ENCODE measurements around the gene DPF1.
"Not testable (repeated sequence)": the region's sequence is repeated elsewhere in the genome, so short reads cannot be mapped to it uniquely, and the experiment has no call there.

DPF1 gene

GRCh38 chr19:38265921-38266429 is 42.0 kb upstream of the DPF1 start:
- no peak overlapping the region for H3K4me3 ChIP-seq (ENCODE audit: low read depth, low read length)
- TF ChIP-seq, protein P1, sequence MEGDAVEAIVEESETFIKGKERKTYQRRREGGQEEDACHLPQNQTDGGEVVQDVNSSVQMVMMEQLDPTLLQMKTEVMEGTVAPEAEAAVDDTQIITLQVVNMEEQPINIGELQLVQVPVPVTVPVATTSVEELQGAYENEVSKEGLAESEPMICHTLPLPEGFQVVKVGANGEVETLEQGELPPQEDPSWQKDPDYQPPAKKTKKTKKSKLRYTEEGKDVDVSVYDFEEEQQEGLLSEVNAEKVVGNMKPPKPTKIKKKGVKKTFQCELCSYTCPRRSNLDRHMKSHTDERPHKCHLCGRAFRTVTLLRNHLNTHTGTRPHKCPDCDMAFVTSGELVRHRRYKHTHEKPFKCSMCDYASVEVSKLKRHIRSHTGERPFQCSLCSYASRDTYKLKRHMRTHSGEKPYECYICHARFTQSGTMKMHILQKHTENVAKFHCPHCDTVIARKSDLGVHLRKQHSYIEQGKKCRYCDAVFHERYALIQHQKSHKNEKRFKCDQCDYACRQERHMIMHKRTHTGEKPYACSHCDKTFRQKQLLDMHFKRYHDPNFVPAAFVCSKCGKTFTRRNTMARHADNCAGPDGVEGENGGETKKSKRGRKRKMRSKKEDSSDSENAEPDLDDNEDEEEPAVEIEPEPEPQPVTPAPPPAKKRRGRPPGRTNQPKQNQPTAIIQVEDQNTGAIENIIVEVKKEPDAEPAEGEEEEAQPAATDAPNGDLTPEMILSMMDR (IDR thresholded peaks at IDR 0.05; ENCODE audit: low read depth, low read length): no peak

GRCh38 chr19:38265213-38265861 is 41.3 kb upstream of the DPF1 start:
- TF ChIP-seq, protein P1 (IDR thresholded peaks at IDR 0.05; ENCODE audit: low read depth, low read length): no peak
- no peak overlapping the region for H3K4me3 ChIP-seq (ENCODE audit: low read depth, low read length)

GRCh38 chr19:38264486-38265212 is 40.6 kb upstream of the DPF1 start, which contains the start of gene SPINT2:
Gene SPINT2 (plus strand): TSS chr19:38264573. CDS start chr19:38264893, 320 bp downstream.
- peak within 1 kb of the TSS; percentile 30 for H3K4me3 ChIP-seq (ENCODE audit: low read depth, low read length)
- TF ChIP-seq, protein P1 (IDR thresholded peaks at IDR 0.05; ENCODE audit: low read depth, low read length): no peak

GRCh38 chr19:38263689-38264485 is 39.9 kb upstream of the DPF1 start:
- TF ChIP-seq, protein P1 (IDR thresholded peaks at IDR 0.05; ENCODE audit: low read depth, low read length): no peak
- peak overlapping the region; percentile 30; the same call in 1 of the 2 replicates for H3K4me3 ChIP-seq (ENCODE audit: low read depth, low read length)

DNA sequence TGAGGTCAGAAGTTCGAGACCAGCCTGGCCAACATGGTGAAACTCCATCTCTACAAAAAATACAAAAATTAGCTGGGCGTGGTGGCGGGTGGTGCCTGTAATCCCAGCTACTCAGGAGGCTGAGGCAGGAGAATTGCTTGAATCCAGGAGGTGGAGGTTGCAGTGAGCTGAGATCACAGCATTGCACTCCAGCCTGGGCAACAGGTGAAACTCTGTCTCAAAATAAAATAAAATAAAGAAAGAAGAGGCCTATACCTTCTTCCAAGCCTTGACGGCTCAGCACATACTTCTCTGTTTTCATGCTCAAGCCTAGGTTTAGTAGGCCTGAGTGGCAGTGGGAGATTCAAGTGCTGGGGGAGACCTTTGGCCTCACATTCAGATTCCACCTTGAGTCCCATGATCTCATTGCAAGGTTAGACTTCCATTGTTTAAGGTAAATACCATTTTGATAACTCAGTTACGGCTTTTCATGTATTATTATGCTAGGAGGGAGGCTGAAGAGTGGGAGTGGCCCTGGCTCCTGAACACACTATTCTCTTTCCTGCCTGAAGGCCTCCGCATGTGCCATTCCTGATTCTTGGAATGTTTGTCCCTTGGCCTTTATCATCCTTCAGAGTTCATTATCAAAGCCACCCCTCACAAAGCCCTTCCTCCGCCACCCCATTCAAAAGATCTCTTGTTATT is 38.7 kb upstream of the DPF1 start:
- no peak overlapping the region for H3K4me3 ChIP-seq (ENCODE audit: low read depth, low read length)
- TF ChIP-seq, protein P1 (IDR thresholded peaks at IDR 0.05; ENCODE audit: low read depth, low read length): no peak

DNA sequence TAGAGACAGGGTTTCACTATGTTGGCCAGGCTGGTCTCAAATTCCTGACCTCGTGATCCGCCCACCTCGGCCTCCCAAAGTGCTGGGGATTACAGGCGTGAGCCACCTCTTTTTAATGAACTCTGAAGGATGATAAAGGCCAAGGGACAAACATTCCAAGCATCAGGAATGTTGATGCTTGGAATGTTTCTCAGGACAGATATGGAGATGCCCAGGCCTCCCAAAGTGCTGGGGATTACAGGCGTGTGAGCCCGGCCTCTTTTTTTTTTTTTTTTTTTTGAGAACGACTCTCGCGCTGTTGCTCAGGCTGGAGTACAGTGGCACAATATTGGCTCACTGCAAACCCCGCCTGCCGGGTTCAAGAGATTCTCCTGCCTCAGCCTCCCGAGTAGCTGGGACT is 37.9 kb upstream of the DPF1 start:
- H3K4me3 ChIP-seq (ENCODE audit: low read depth, low read length): not testable (repeated sequence)

DNA sequence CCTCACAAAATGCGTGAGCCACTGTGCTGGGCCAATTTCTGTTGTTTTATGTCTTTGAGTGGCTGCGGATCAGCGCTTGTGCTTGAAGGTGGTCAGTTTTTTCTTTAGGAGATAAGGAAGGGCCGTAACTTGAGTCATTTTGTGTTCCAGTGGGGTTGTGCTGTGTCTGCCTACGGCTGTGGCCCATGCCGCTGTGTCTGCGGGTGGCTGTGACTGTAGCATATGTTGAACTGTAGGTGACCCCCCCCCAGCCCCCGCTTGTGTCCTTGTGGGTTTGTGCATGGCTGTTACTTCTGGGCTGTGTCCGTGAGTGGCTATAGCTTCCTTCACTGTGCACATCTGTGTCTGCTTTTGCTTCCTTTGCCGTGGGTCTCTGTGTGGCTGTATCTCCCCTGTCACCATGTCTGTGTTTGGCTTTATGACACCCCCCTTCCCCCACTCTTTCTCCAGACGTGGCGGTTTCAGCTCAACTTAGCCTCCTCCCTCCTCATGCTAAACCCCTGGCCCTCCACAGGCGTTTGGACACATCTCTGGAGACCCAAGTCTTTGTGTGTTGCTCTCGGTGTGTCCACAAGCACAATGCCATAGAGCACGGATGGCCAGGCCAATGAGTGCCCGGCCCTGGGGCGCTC is 31.5 kb upstream of the DPF1 start:
- TF ChIP-seq, protein P1 (IDR thresholded peaks at IDR 0.05; ENCODE audit: low read depth, low read length): no peak
- H3K4me3 ChIP-seq (ENCODE audit: low read depth, low read length): peak overlapping the region; percentile 38
